Cardiac muscle cell (in vitro differentiated cells and primary cell): ENCODE results near the gene LCLAT1. TPM values are rescaled to one million over a fixed set of nuclear protein-coding genes. Genes with fewer than 3 reads are reported as not detected.

Source experiments
- DNase-seq, 2 donors: peaks; one replicate each; pipeline versions ENCODE4 v3.0.0 to v3.0.0-alpha.2; 2010 to 2017; ENCODE audit warnings: low read depth in 1 of 2, low spot score in 1 of 2
- H3K27ac ChIP-seq: fragments of 200-600 bp; sonication (generic); 2 replicates; pipeline ENCODE4 v1.5.1; 2016
- H3K27me3 ChIP-seq: fragments of 200-600 bp; sonication (generic); 2 replicates; pipeline ENCODE4 v1.6.0; 2016; ENCODE audit warnings: control low read depth
- H3K36me3 ChIP-seq: fragments of 200-600 bp; sonication (generic); 2 replicates; pipeline ENCODE4 v1.5.1; 2016; ENCODE audit warnings: control low read depth
- H3K4me1 ChIP-seq: fragments of 200-600 bp; sonication (generic); 2 replicates; pipeline ENCODE4 v1.8.1; 2017; ENCODE audit warnings: low read depth, mild to moderate bottlenecking, mixed run types
- H3K4me3 ChIP-seq: fragments of 200-600 bp; sonication (generic); 2 replicates; pipeline ENCODE4 v1.5.1; 2016; ENCODE audit warnings: mild to moderate bottlenecking
- H3K9me3 ChIP-seq: fragments of 200-600 bp; sonication (generic); 2 replicates; pipeline ENCODE4 v1.5.1; 2017; ENCODE audit warnings: low read depth, mild to moderate bottlenecking, control low read depth
- polyA plus RNA-seq: library from polyadenylated mRNA; unstranded; fragments of >200 nt; fragmentation: Nextera tagmentation; extraction: Ambion mirVana; gene quantifications from 2 replicates; pipeline ENCODE4 v1.2.1, GENCODE V29; 2016
- total RNA-seq: library from RNA; depleted of rRNA; stranded (reverse); fragments of >200 nt; gene quantifications from 2 replicates; pipeline ENCODE4 v1.2.3, GENCODE V29; 2016
- TF ChIP-seq, protein P1 (sequence below): IDR thresholded peaks from 2 replicates; pipeline ENCODE4 v1.5.1; 2012; ENCODE audit warnings: low read depth, mild to moderate bottlenecking, low read length

Gene LCLAT1
- total and polyA plus RNA-seq, 2 experiments from 2014 or later, result 19.6 to 25.5 TPM

DNA sequence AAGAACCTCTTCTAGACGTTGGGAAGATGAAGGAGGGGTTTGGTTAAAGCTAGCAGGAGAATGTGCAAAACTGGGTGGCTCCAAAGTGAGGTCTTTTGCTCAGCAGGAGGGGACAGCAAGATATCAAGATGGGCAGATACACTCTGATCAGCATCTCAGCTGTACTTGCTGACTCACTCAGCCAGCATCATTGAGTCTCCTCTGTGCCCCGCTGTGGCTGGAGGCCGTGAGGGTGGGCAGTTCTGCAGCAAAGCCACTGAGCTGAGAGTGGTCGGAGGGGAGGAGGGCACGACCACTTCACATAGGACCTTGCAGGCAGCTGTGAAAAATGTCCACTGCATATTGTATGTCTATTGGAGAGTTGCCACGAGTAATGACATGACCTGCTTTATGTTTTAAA is 208.2 kb downstream of the LCLAT1 start:
- Histone ChIP-seq H3K27me3 (no peaks in the 10 kb centered on the region), H3K9me3 (no peaks in the 10 kb centered on the region), H3K27ac (no peak overlapping the region), H3K4me3 (no peak overlapping the region), H3K36me3 (no peaks in the 10 kb centered on the region), H3K4me1 (peaks cover 3% of the 10 kb centered on the region)
- DNase-seq, result no peak
- TF ChIP-seq, protein P1, sequence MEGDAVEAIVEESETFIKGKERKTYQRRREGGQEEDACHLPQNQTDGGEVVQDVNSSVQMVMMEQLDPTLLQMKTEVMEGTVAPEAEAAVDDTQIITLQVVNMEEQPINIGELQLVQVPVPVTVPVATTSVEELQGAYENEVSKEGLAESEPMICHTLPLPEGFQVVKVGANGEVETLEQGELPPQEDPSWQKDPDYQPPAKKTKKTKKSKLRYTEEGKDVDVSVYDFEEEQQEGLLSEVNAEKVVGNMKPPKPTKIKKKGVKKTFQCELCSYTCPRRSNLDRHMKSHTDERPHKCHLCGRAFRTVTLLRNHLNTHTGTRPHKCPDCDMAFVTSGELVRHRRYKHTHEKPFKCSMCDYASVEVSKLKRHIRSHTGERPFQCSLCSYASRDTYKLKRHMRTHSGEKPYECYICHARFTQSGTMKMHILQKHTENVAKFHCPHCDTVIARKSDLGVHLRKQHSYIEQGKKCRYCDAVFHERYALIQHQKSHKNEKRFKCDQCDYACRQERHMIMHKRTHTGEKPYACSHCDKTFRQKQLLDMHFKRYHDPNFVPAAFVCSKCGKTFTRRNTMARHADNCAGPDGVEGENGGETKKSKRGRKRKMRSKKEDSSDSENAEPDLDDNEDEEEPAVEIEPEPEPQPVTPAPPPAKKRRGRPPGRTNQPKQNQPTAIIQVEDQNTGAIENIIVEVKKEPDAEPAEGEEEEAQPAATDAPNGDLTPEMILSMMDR, result no peak

DNA sequence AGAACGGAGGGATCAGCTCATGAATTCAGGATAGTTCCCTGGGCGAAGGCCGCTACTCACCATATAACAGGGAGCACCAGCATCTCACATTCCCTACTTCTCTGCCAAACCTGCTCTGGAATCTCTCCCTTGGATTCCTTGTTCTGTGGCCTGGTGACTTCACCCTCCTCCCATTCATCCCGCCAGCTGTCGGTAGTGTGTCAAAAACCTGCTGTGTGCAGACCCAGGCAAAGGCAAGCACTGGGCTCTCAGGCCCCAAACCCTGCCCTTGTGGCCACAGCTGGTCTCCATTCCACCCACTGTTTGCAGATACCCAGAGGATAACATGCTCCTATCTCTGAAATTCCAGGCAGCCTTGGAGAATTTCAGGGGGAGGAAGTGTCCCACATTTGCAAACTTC is 208.6 kb downstream of the LCLAT1 start:
- no peak overlapping the region for H3K4me3 ChIP-seq
- no peak overlapping the region for H3K27ac ChIP-seq
- TF ChIP-seq, protein P1, result no peak
- no peaks in the 10 kb centered on the region for H3K27me3 ChIP-seq
- no peaks in the 10 kb centered on the region for H3K9me3 ChIP-seq
- no peaks in the 10 kb centered on the region for H3K36me3 ChIP-seq
- peak in 1 of 2 donors; percentile 64 for DNase-seq
- no peaks in the 10 kb centered on the region for H3K4me1 ChIP-seq

- Histone ChIP-seq H3K9me3 (no peaks in the 10 kb centered on the region), H3K4me3 (no peak overlapping the region), H3K27ac (no peak overlapping the region), H3K36me3 (no peaks in the 10 kb centered on the region), H3K27me3 (no peaks in the 10 kb centered on the region), H3K4me1 (no peaks in the 10 kb centered on the region)
- DNase-seq, result peak in 1 of 2 donors; percentile 42
- TF ChIP-seq, protein P1, result no peak
These were observed 209.0 kb downstream of the LCLAT1 start for GRCh38 chr2:30656079-30656478.

- no peak for DNase-seq
- TF ChIP-seq, protein P1, result no peak
- Histone ChIP-seq H3K27me3 (no peaks in the 10 kb centered on the region), H3K4me3 (no peak overlapping the region), H3K27ac (no peak overlapping the region), H3K4me1 (no peaks in the 10 kb centered on the region), H3K36me3 (no peaks in the 10 kb centered on the region), H3K9me3 (no peaks in the 10 kb centered on the region)
These were observed 214.4 kb downstream of the LCLAT1 start for GRCh38 chr2:30661173-30662107.

DNA sequence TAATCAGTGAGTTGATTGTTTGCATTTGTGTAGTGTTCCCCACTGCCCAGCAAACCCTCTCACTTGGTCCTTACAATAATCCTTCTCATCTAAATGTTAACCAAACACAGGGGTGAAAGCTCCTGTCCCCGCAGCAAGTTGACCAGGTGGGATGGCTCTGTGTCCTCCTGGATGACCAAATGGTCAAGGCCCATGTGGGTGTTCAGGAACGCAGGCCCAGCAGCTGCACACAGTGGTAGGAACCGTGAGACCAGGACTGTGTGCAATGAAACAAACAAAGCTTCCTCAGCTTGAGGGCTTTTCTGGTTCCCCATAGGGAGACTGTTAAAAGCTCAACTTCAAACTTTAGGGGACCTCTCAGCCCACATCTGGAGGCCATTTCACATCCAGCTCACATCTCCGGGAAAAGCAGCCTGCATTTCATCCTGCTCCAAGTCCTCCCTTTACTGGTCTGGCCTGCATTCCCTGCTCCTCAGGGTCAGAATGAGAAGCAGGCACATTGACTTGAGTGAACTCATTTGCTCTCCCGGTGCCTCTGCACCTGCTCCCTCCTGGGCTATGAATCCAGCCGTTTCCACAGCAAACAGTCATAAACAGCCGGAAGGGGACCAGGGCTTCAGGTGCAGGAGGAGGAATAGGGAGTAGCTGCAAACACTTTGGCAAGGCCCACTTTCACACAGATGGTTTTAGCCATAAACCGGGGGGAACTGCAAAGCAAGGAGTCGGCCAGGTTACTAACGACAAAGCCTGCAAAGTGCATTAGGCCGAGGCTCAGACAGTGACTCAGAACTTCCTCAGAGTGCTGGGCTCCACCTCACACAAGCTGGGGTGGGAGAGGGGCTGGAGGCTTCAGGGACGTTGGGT is 215.5 kb downstream of the LCLAT1 start:
- H3K36me3 ChIP-seq, result no peaks in the 10 kb centered on the region
- H3K27ac ChIP-seq, result no peak overlapping the region
- no peak overlapping the region for H3K4me3 ChIP-seq
- no peaks in the 10 kb centered on the region for H3K9me3 ChIP-seq
- H3K27me3 ChIP-seq, result no peaks in the 10 kb centered on the region
- DNase-seq, result no peak
- no peaks in the 10 kb centered on the region for H3K4me1 ChIP-seq
- TF ChIP-seq, protein P1, result no peak
